ENCODE results near the gene ARHGAP26. TPM values are rescaled to one million over a fixed set of nuclear protein-coding genes. Genes with fewer than 3 reads are reported as not detected.

The ARHGAP26 gene
- total RNA-seq, 4 donors from 2014 or later, result 61.0 to 76.7 (median 61.2) TPM

DNA sequence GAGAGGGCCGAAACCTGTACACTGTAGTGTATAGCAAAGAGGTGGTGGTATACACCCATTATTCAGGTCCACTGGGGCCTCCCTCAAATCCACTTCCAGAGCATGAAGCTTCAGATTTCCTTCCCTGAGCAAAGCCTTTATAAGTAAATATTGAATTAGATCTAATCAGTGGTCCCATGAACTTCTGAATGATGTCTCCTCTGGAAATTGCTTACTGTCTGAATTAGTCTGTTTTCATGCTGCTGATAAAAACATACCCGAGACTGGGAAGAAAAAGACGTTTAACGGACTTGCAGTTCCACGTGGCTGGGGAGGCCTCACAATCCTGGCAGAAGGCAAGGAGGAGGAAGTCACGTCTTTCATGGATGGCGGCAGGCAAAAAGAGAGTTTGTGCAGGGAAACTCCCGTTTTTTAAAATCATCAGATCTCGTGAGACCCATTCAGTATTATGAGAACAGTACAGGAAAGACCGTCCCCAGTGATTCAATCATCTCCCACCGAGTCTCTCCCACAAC lies 439.8 kb downstream of the ARHGAP26 start:
- no peak overlapping the region for H3K4me3 ChIP-seq
- no peaks in the 10 kb centered on the region for H3K9me3 ChIP-seq
- H3K36me3 ChIP-seq, result no peaks in the 10 kb centered on the region
- WGBS, 2 donors (ENCODE audit: low coverage in 1 of 2), result 93 to 100% methylated on average over 6 to 11 of the region's 11 CpGs
- in situ Hi-C loops (cut with MboI; ENCODE audit: low pct_ligation_motif_present in 1 of 4, low pct_unique_long_range_greater_than_20kb in 1 of 4, low sequenced_read_pairs in 3 of 4) (no loop called here), intact Hi-C loops (cut with DNase I; ENCODE audit: low total_unique reads) (no loop called here)
- DNase-seq, result no peak
- no peak overlapping the region for H3K27ac ChIP-seq
- peaks cover 5 to 12% (median 7%) of the 10 kb centered on the region in 4 donors for H3K4me1 ChIP-seq
- no peaks in the 10 kb centered on the region for H3K27me3 ChIP-seq
- TF ChIP-seq, protein P1, sequence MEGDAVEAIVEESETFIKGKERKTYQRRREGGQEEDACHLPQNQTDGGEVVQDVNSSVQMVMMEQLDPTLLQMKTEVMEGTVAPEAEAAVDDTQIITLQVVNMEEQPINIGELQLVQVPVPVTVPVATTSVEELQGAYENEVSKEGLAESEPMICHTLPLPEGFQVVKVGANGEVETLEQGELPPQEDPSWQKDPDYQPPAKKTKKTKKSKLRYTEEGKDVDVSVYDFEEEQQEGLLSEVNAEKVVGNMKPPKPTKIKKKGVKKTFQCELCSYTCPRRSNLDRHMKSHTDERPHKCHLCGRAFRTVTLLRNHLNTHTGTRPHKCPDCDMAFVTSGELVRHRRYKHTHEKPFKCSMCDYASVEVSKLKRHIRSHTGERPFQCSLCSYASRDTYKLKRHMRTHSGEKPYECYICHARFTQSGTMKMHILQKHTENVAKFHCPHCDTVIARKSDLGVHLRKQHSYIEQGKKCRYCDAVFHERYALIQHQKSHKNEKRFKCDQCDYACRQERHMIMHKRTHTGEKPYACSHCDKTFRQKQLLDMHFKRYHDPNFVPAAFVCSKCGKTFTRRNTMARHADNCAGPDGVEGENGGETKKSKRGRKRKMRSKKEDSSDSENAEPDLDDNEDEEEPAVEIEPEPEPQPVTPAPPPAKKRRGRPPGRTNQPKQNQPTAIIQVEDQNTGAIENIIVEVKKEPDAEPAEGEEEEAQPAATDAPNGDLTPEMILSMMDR (IDR thresholded peaks at IDR 0.05), result no peak

DNA sequence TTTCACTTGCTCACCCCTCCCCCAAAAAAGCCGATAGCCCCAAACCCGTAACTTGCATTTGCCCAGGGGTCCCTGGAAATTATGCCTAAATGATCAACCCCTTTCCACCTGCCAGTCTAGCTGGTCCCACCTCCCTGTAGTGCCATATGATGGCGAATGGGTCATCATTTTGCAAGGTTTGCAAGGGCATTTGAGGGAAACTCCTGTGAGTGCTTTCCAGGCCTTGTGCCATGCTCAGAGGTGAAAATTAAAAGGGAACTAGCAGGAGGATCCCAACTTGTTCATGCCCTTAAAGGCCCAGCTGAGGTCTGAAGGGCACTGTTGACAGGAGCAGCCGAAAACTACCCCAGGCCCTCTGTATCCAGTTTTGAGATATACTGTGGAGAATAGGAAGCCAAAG lies 440.4 kb downstream of the ARHGAP26 start:
- intact Hi-C loops (cut with DNase I; ENCODE audit: low total_unique reads) (no loop called here), in situ Hi-C loops (cut with MboI; ENCODE audit: low pct_ligation_motif_present in 1 of 4, low pct_unique_long_range_greater_than_20kb in 1 of 4, low sequenced_read_pairs in 3 of 4) (no loop called here)
- Histone ChIP-seq H3K4me3 (no peak overlapping the region), H3K9me3 (no peaks in the 10 kb centered on the region), H3K4me1 (peaks cover 5 to 12% (median 7%) of the 10 kb centered on the region in 4 donors), H3K36me3 (no peaks in the 10 kb centered on the region), H3K27ac (no peak overlapping the region), H3K27me3 (no peaks in the 10 kb centered on the region)
- no peak for DNase-seq
- no peak for TF ChIP-seq POLR2A (IDR thresholded peaks at IDR 0.05)
- TF ChIP-seq, protein P1 (IDR thresholded peaks at IDR 0.05), result no peak
- TF ChIP-seq EP300 (IDR thresholded peaks at IDR 0.05; ENCODE audit: low read depth), result no peak
- no peak for TF ChIP-seq POLR2AphosphoS5 (IDR thresholded peaks at IDR 0.05)
- 99 to 100% methylated on average over 2 to 4 of the region's 4 CpGs for WGBS, 2 donors (ENCODE audit: low coverage in 1 of 2)

DNA sequence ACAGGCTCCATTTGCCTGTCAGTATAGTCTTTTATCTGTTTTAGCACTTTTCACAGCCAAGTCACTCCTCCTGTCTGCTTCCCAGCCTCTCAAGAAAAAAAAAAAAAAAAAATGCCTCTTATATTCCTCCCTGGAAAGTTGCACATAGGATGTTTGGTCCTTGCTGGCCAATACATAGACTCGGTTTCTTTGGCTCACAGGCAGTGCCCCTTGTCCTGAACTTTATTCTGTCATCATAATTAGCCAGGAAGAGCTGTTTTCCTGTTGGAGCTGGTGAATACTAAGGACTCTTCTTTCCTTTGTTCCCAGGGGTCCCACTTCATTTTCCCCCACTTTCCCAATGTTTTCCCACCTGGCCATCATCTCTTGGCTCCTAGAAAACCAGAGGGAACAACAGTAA lies 442.1 kb downstream of the ARHGAP26 start:
- intact Hi-C loops (cut with DNase I; ENCODE audit: low total_unique reads) (no loop called here), in situ Hi-C loops (cut with MboI; ENCODE audit: low pct_ligation_motif_present in 1 of 4, low pct_unique_long_range_greater_than_20kb in 1 of 4, low sequenced_read_pairs in 3 of 4) (no loop called here)
- no peaks in the 10 kb centered on the region for H3K9me3 ChIP-seq
- no peaks in the 10 kb centered on the region for H3K27me3 ChIP-seq
- no peak overlapping the region for H3K27ac ChIP-seq
- no peak for DNase-seq
- TF ChIP-seq EP300 (IDR thresholded peaks at IDR 0.05; ENCODE audit: low read depth), result no peak
- TF ChIP-seq, protein P1 (IDR thresholded peaks at IDR 0.05), result no peak
- peaks cover 2 to 11% (median 7%) of the 10 kb centered on the region in 4 donors for H3K4me1 ChIP-seq
- no peak overlapping the region for H3K4me3 ChIP-seq
- 80 to 91% methylated on average over 1 of the region's 1 CpG for WGBS, 2 donors (ENCODE audit: low coverage in 1 of 2)
- no peaks in the 10 kb centered on the region for H3K36me3 ChIP-seq

DNA sequence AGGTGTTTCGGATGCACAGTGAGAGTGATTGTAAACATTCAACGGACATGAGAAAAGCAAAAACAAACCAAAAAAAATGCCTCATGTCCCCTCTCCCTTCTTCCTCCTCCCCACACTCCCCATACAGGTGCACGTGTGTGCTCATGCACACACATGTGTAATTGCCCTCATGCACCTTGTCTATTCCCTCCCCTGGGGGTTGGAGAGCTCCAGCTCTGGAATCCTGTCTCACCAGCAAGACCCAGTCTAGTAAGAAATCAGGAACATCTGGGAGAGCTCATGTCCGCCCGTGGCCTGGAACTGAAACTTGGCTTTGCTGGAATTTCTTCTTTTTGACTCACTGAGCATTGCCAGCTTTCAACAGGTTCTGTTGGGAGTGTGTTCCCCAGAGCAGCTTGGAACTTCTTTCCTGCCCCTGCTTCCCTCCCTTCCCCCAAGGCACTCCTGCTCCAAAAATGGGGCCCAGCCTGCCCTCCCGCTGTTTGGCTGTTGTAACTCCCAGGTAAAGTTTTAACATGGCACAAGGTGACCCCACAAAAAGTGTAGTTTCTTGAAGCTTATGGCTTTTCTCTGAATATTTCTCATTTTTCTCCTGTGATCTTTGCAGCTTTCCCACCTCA lies 443.2 kb downstream of the ARHGAP26 start:
- H3K4me3 ChIP-seq, result no peak overlapping the region
- in situ Hi-C loops (cut with MboI; ENCODE audit: low pct_ligation_motif_present in 1 of 4, low pct_unique_long_range_greater_than_20kb in 1 of 4, low sequenced_read_pairs in 3 of 4), result no loop called here
- no peak for DNase-seq
- peak overlapping the region in 1 of 4 donors; percentile 9 for H3K27ac ChIP-seq
- no peaks in the 10 kb centered on the region for H3K36me3 ChIP-seq
- no peaks in the 10 kb centered on the region for H3K9me3 ChIP-seq
- TF ChIP-seq EP300 (IDR thresholded peaks at IDR 0.05; ENCODE audit: low read depth), result no peak
- TF ChIP-seq, protein P1 (IDR thresholded peaks at IDR 0.05), result no peak
- no peak for TF ChIP-seq POLR2A (IDR thresholded peaks at IDR 0.05)
- TF ChIP-seq POLR2AphosphoS5 (IDR thresholded peaks at IDR 0.05), result no peak
- WGBS, 2 donors (ENCODE audit: low coverage in 1 of 2), result 72 to 76% methylated on average over 4 to 6 of the region's 6 CpGs
- H3K4me1 ChIP-seq, result peaks cover 0 to 6% (median under 1%) of the 10 kb centered on the region in 4 donors
- H3K27me3 ChIP-seq, result no peaks in the 10 kb centered on the region
- intact Hi-C loops (cut with DNase I; ENCODE audit: low total_unique reads), result no loop called here
